ENCODE measurements around the gene SLC10A7. TPM values are rescaled to one million over a fixed set of nuclear protein-coding genes. Genes with fewer than 3 reads are reported as not detected.

SLC10A7 gene
- total and polyA plus RNA-seq, 7 donors: 1.3 to 5.7 (median 3.9) TPM

DNA sequence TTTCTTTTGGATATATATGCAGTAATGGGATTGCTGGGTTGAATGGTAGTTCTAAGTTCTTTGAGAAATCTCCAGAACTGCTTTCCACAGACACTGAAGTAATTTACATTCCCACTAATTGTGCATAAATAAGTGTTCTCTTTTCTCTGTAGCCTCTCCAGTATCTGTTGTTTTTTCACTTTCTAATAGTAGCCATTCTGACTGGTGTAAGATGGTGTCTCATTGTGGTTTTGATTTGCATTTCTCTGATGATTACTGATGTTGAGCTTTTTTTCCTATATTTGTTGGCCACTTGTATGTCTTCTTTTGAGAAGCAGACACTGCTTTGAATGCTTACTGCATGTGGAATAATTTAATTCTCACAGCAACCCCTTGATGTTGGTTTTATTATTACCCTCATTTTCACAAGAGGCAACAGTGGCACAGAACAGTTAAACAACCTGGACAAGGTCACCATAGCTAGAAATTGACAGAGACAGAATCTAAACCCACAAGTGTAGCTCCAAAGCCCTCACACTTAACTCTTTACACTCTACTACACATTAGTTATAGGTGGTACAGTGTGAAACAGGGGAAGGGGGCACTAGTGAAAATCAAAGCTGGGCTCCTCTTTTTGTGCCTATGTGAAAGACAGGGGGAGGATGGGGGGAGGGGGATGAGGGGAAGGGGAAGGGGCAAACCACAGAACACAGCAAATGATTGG lies 211.3 kb downstream of the SLC10A7 start:
- H3K36me3 ChIP-seq (ENCODE audit: insufficient read depth in 1 of 2, low read depth in 1 of 2): no peaks in the 10 kb centered on the region
- H3K27ac ChIP-seq: no peak overlapping the region
- H3K4me1 ChIP-seq: no peaks in the 10 kb centered on the region
- no peaks in the 10 kb centered on the region for H3K9me3 ChIP-seq
- no peak for ATAC-seq
- TF ChIP-seq, protein P1, sequence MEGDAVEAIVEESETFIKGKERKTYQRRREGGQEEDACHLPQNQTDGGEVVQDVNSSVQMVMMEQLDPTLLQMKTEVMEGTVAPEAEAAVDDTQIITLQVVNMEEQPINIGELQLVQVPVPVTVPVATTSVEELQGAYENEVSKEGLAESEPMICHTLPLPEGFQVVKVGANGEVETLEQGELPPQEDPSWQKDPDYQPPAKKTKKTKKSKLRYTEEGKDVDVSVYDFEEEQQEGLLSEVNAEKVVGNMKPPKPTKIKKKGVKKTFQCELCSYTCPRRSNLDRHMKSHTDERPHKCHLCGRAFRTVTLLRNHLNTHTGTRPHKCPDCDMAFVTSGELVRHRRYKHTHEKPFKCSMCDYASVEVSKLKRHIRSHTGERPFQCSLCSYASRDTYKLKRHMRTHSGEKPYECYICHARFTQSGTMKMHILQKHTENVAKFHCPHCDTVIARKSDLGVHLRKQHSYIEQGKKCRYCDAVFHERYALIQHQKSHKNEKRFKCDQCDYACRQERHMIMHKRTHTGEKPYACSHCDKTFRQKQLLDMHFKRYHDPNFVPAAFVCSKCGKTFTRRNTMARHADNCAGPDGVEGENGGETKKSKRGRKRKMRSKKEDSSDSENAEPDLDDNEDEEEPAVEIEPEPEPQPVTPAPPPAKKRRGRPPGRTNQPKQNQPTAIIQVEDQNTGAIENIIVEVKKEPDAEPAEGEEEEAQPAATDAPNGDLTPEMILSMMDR (IDR thresholded peaks at IDR 0.05): no peak
- no peak overlapping the region for H3K4me3 ChIP-seq
- intact Hi-C loops (cut with DNase I): no loop called here
- no peaks in the 10 kb centered on the region for H3K27me3 ChIP-seq (ENCODE audit: insufficient read depth in 3 of 3, low read length in 2 of 3)
- no peak for DNase-seq

DNA sequence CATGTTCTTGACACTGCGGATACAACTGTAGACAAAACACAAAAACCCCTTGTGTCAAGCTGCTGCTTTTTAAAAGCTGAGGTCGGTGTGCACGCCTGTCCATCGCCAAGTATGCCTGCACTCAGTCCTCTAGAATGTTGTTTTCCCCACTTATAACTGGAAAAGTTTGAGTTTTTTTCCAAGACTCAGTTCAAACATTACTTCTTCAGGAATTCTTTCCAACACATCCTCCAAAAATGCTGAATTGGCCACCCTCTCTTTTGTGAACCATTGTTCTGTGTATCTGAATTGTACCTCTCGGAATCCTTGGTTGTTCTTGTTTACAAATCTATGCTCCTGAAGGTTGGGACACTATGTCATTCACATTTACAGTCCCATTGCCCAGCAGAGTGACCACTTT lies 212.8 kb downstream of the SLC10A7 start:
- ATAC-seq (no peak), DNase-seq (no peak)
- 86 to 93% (median 87%) methylated on average over 5 of the region's 5 CpGs for WGBS, 3 donors
- H3K4me3 ChIP-seq: no peak overlapping the region
- H3K27ac ChIP-seq: no peak overlapping the region
- TF ChIP-seq, protein P1 (IDR thresholded peaks at IDR 0.05): no peak
- H3K9me3 ChIP-seq: no peaks in the 10 kb centered on the region
- H3K4me1 ChIP-seq: no peaks in the 10 kb centered on the region
- no peaks in the 10 kb centered on the region for H3K27me3 ChIP-seq (ENCODE audit: insufficient read depth in 3 of 3, low read length in 2 of 3)
- no peaks in the 10 kb centered on the region for H3K36me3 ChIP-seq (ENCODE audit: insufficient read depth in 1 of 2, low read depth in 1 of 2)
- intact Hi-C loops (cut with DNase I): no loop called here

DNA sequence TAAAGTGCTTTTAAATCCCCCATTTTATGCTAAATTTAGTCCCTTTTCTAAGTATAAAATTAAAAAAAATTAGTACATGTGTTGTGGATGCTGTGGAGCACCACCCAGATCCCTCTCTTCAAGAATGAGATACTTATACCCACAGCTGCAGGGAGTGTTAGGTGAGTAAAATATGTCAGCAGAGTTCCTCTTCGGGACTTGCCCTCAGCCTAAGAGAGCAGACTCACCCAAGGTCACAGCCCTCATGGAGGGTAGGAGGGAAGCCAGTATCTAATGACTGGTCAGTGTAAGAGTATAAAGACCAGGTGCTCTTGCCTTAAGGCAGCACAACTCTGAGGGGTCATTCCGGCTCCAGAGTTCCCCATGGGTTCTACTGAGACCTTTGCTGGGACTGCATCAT lies 218.9 kb downstream of the SLC10A7 start:
- intact Hi-C loops (cut with DNase I): no loop called here
- Histone ChIP-seq H3K27me3 (ENCODE audit: insufficient read depth in 3 of 3, low read length in 2 of 3) (no peaks in the 10 kb centered on the region), H3K4me1 (no peaks in the 10 kb centered on the region), H3K27ac (no peak overlapping the region), H3K36me3 (ENCODE audit: insufficient read depth in 1 of 2, low read depth in 1 of 2) (no peaks in the 10 kb centered on the region), H3K9me3 (no peaks in the 10 kb centered on the region), H3K4me3 (no peak overlapping the region)
- ATAC-seq: no peak
- WGBS, 3 donors: 76 to 91% (median 87%) methylated on average over 2 of the region's 2 CpGs
- TF ChIP-seq, protein P1 (IDR thresholded peaks at IDR 0.05): no peak
- DNase-seq: no peak

DNA sequence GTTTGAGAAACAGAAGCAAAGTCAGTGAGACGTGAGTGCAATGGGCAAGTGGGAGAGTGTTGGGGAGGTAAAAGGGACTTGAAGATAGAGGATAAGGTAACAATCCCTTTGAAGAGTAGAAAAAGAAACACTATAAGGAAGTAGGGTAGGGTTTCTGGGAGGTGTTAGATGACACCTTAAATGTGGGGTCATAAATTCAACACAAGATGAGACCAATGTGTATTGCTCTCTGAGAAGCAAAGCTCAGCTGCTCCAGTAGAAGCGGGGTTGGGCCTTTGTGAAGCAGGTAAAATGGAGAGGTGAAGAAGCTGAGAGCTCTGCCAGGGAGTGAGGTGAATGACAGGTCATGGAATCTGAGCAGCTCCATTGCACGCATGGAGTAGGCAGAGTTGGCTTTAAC lies 222.1 kb downstream of the SLC10A7 start:
- no peak overlapping the region for H3K27ac ChIP-seq
- WGBS, 3 donors: 85 to 94% (median 89%) methylated on average over 3 of the region's 3 CpGs
- H3K4me3 ChIP-seq: no peak overlapping the region
- DNase-seq (no peak), ATAC-seq (no peak)
- H3K9me3 ChIP-seq: no peaks in the 10 kb centered on the region
- intact Hi-C loops (cut with DNase I): no loop called here
- TF ChIP-seq, protein P1 (IDR thresholded peaks at IDR 0.05): no peak
- H3K4me1 ChIP-seq: no peaks in the 10 kb centered on the region
- no peaks in the 10 kb centered on the region for H3K27me3 ChIP-seq (ENCODE audit: insufficient read depth in 3 of 3, low read length in 2 of 3)
- no peaks in the 10 kb centered on the region for H3K36me3 ChIP-seq (ENCODE audit: insufficient read depth in 1 of 2, low read depth in 1 of 2)

DNA sequence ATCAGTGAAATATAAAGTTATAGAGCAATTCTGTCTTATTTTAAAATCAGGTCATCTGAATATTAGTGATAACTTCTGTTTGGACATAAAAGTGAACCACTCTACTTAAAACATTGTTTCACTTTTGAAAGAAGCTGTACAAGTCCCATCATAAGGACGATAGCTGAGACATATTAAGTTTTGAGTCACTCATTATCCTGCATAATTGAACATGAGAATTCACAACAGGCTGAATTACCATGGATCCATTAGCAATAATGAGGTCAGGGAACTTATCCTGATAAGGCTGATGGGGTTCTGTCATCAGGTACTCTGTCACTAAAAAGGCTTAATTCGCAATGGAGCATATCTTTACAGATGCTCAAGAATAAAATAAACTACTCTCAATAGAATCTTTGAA lies 227.0 kb downstream of the SLC10A7 start:
- 89 to 95% (median 91%) methylated on average over 2 of the region's 2 CpGs for WGBS, 3 donors
- TF ChIP-seq, protein P1 (IDR thresholded peaks at IDR 0.05): no peak
- H3K36me3 ChIP-seq (ENCODE audit: insufficient read depth in 1 of 2, low read depth in 1 of 2): no peaks in the 10 kb centered on the region
- no peak overlapping the region for H3K27ac ChIP-seq
- no peak for DNase-seq
- ATAC-seq: no peak
- no peaks in the 10 kb centered on the region for H3K27me3 ChIP-seq (ENCODE audit: insufficient read depth in 3 of 3, low read length in 2 of 3)
- intact Hi-C loops (cut with DNase I): no loop called here
- H3K9me3 ChIP-seq: no peaks in the 10 kb centered on the region
- no peaks in the 10 kb centered on the region for H3K4me1 ChIP-seq
- no peak overlapping the region for H3K4me3 ChIP-seq
